Skin of body (tissue), 2 donors: Measurements from ENCODE around the gene TRIP13. TPM values are rescaled to one million over a fixed set of nuclear protein-coding genes. Genes with fewer than 3 reads are reported as not detected.

Experiments used
- DNase-seq: peaks from one replicate; lab custom pipeline; 2025; lab: John Stamatoyannopoulos, UW
- total RNA-seq: library from RNA; depleted of rRNA; stranded (reverse); fragments of >200 nt; gene quantifications from one replicate; pipeline ENCODE4 v1.2.3, GENCODE V29; 2014

Gene TRIP13
- total RNA-seq, 1 donor from 2014 or later: 6.5 TPM

DNA sequence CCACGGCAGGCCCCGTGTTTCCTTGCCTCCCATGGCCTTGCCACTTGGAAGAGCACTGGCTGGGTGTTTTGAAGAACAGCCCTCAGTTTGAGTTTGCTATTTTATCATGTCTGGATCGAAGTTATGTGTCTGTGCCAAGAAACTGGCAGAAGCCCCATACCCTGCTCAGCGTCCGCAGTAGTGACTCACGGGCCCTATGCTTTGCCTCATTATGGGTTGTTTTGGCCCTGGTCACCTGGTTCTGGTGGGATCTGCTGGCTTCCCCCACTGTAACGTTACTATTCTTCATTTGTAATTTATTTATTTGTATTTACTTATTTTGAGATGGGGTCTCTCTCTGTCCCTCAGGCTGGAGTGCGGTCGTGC is 73.6 kb downstream of the TRIP13 start:
- DNase-seq: no peak

DNA sequence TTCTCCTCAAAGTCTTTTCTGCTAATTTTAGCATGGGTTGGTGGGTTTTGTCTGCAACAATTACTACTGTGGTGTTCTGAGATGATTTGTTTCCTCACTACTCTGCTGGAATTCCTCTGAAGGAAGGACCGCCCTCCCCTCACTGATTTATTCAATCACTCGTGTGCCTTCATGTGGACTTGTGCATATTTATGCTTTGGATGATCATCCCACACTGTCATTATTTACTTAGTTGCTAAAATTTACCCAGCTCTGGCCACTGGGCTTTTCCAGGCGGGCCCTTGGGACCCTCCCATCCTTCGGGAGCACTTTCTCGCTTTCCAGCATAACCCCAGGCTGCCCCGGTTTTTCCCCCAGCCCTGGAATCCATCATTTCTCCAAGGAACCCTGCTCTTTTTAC is 74.3 kb downstream of the TRIP13 start:
- DNase-seq: no peak

Other genes with a start within 250 kb of the TRIP13 start
- 1.1 TPM for gene TPPP, start 199.5 kb upstream of the TRIP13 start, total RNA-seq
- gene ZDHHC11B, start 108.2 kb upstream of the TRIP13 start, total RNA-seq: 0.89 TPM
- gene ZDHHC11, start 41.9 kb upstream of the TRIP13 start, total RNA-seq: 4.1 TPM
- 33.9 TPM for gene BRD9, start 83 bp upstream of the TRIP13 start, total RNA-seq
- gene NKD2, start 115.9 kb downstream of the TRIP13 start, total RNA-seq: 12.7 TPM
- gene SLC12A7, start 219.2 kb downstream of the TRIP13 start, total RNA-seq: 13.7 TPM